COLO668 (cell line): ENCODE measurements around the gene MCRIP2.

ENCODE experiments used
- DNase-seq: peaks from one replicate; lab custom pipeline; 2025; ENCODE audit not compliant: unreplicated experiment; lab: John Stamatoyannopoulos, UW

Gene MCRIP2

DNA sequence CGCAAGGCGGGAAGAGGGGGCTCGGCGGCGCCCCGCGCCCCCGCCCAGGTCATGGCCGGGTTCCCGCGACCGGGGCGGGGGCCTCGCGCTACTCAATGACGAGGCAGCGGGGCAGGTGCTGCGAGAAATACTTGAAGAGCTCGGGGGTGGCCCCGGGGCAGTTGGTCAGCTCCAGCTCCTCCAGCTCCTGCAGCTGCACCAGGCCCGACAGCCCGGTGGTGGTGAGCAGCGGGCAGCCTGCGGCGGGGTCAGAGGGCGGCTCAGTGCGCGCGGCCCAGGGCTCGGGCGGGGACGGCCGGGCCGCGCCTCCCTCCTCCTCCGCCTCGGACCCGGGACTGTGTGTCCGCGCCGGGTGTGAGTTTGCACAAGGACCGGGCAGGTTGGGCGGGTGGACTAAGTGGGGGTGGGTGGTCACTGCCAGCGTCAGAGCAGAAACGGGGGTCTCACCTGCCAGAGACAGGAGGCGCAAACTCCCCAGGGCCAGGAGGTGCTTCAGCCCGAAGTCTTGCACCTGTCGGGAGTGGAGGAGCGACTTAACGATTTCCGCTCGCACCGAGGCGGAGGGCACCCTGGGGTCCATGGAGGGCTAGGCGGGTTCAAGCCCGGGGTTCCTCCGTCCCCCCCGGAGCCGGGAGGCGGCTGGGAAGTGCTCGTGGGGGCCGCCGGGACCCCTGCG lies 52.7 kb downstream of the MCRIP2 start:
- DNase-seq: peak; percentile 16

DNA sequence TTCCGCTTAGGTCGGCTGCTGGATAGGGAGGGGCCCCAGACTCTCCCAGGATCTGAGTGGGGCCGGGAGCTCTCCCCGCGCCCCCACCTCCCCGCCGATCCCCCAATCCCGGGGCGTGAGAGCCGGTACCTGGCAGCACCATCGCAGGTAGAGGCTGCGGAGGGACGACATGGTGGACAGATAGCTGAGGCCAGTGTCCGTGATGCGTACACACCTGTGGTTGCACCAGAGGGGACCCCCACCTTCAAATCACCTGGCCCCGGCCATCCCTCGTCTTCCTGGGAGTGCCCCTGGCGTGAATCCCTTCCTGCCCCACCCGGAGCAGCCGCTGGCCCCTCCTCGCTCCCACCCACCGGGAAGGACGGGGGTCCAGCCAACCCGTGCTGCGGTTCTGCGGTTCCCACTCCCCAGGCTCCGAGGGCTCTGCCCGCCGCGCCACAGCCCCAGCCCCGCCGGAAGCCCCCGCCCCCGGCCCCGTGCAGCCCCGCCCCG lies 53.3 kb downstream of the MCRIP2 start:
- no peak for DNase-seq

DNA sequence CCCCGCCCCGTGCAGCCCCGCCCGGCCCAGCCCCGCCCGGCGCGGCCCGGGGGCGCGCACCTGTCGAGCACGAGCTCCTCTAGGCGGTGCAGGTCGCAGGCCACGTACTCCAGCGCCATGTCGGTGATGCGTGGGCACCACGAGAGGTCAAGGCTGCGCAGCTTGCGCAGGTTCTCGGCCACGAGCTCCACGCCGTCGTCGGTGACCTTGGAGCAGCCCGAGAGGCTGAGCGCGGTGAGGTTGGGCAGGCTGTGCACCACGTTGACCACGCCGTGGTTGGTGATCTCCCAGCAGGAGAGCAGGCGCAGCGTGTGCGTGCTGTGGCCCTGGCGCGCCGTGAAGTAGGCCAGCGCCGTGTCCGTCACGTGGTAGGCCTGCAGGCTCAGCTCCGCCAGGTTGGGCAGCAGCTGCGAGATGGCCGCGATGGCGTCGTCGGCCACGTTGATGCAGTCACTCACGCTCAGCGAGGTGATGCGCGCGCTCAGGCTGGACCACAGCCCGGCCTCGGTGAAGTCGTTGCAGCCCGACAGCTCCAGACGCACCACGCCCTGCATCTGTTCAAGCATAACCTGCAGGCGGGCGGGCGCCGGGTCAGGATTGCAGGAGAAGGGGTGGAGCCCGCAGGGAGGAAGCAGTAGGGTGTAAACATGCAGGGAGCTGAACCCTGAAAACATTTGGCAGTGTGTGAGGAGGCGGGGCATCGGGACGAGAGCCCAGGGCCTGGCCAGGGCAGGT lies 53.9 kb downstream of the MCRIP2 start:
- DNase-seq: peak; percentile 97
